IPS-18a (cell line): ENCODE data around the gene SSC4D.
A peak's percentile ranks its signal among the peaks of the same experiment; 100 is the strongest.
"Not testable (repeated sequence)": the region's sequence is repeated elsewhere in the genome, so short reads cannot be mapped to it uniquely, and the experiment has no call there.

Experiments
- H3K27ac ChIP-seq: one replicate; pipeline ENCODE4 v1.5.1; 2013; ENCODE audit warnings: low read length
- H3K27me3 ChIP-seq: one replicate; pipeline ENCODE4 v1.6.1; 2013; ENCODE audit warnings: mild to moderate bottlenecking, low read length; ENCODE audit not compliant: control insufficient read depth, insufficient read depth
- H3K36me3 ChIP-seq: one replicate; pipeline ENCODE4 v1.6.1; 2013; ENCODE audit warnings: low read depth, low read length; ENCODE audit not compliant: control insufficient read depth
- H3K4me1 ChIP-seq: one replicate; pipeline ENCODE4 v1.6.1; 2013; ENCODE audit warnings: low read depth, low read length; ENCODE audit not compliant: control insufficient read depth
- H3K4me3 ChIP-seq: one replicate; pipeline ENCODE4 v1.5.1; 2013; ENCODE audit warnings: low read length
- H3K9ac ChIP-seq: one replicate; pipeline ENCODE4 v1.6.1; 2013; ENCODE audit warnings: mild to moderate bottlenecking, low read length, moderate library complexity
- H3K9me3 ChIP-seq: one replicate; pipeline ENCODE4 v1.6.1; 2013; ENCODE audit warnings: low read depth, low read length; ENCODE audit not compliant: control insufficient read depth

SSC4D gene

GRCh38 chr7:76375251-76375650 is 34.2 kb downstream of the SSC4D start:
- Histone ChIP-seq H3K27me3 (no peaks in the 10 kb centered on the region), H3K9me3 (no peaks in the 10 kb centered on the region), H3K4me1 (no peaks in the 10 kb centered on the region), H3K9ac (no peak overlapping the region), H3K27ac (no peak overlapping the region), H3K36me3 (no peaks in the 10 kb centered on the region), H3K4me3 (no peak overlapping the region)

GRCh38 chr7:76372984-76373833 is 36.3 kb downstream of the SSC4D start:
- H3K27ac ChIP-seq = no peak overlapping the region
- H3K9ac ChIP-seq = no peak overlapping the region
- H3K36me3 ChIP-seq = no peaks in the 10 kb centered on the region

GRCh38 chr7:76371396-76371795 is 38.1 kb downstream of the SSC4D start:
- Histone ChIP-seq H3K4me1 (no peaks in the 10 kb centered on the region), H3K4me3 (no peak overlapping the region), H3K9me3 (no peaks in the 10 kb centered on the region), H3K27ac (no peak overlapping the region), H3K9ac (no peak overlapping the region), H3K27me3 (no peaks in the 10 kb centered on the region), H3K36me3 (no peaks in the 10 kb centered on the region)

More at GRCh38 chr7:76372984-76373833, 36.3 kb downstream of the SSC4D start:
- H3K4me3 ChIP-seq = no peak overlapping the region
- H3K9me3 ChIP-seq = no peaks in the 10 kb centered on the region
- H3K27me3 ChIP-seq = no peaks in the 10 kb centered on the region
- H3K4me1 ChIP-seq = no peaks in the 10 kb centered on the region

GRCh38 chr7:76369018-76369417 is 40.5 kb downstream of the SSC4D start:
- no peaks in the 10 kb centered on the region for H3K27me3 ChIP-seq
- no peaks in the 10 kb centered on the region for H3K9me3 ChIP-seq
- H3K9ac ChIP-seq = no peak overlapping the region
- H3K4me3 ChIP-seq = no peak overlapping the region
- no peaks in the 10 kb centered on the region for H3K36me3 ChIP-seq
- H3K27ac ChIP-seq = no peak overlapping the region
- peaks cover 4% of the 10 kb centered on the region for H3K4me1 ChIP-seq

- peaks cover 5% of the 10 kb centered on the region for H3K4me1 ChIP-seq
These were observed 41.3 kb downstream of the SSC4D start for GRCh38 chr7:76368190-76368589.

GRCh38 chr7:76364198-76364584 is 45.3 kb downstream of the SSC4D start:
- no peaks in the 10 kb centered on the region for H3K36me3 ChIP-seq

More at GRCh38 chr7:76368190-76368589, 41.3 kb downstream of the SSC4D start:
- no peak overlapping the region for H3K9ac ChIP-seq
- no peak overlapping the region for H3K4me3 ChIP-seq
- no peak overlapping the region for H3K27ac ChIP-seq
- H3K36me3 ChIP-seq = no peaks in the 10 kb centered on the region
- H3K9me3 ChIP-seq = no peaks in the 10 kb centered on the region
- H3K27me3 ChIP-seq = no peaks in the 10 kb centered on the region

GRCh38 chr7:76363754-76364153 is 45.7 kb downstream of the SSC4D start:
- not testable (repeated sequence) for H3K27me3 ChIP-seq, H3K4me3 ChIP-seq, H3K9me3 ChIP-seq, H3K27ac ChIP-seq, H3K9ac ChIP-seq, H3K36me3 ChIP-seq
- H3K4me1 ChIP-seq = peaks cover 11% of the 10 kb centered on the region

More at GRCh38 chr7:76364198-76364584, 45.3 kb downstream of the SSC4D start:
- no peak overlapping the region for H3K27ac ChIP-seq
- H3K4me3 ChIP-seq = no peak overlapping the region
- H3K27me3 ChIP-seq = no peaks in the 10 kb centered on the region
- peak overlapping the region; percentile 3 for H3K9ac ChIP-seq
- H3K9me3 ChIP-seq = no peaks in the 10 kb centered on the region
- H3K4me1 ChIP-seq = peaks cover 11% of the 10 kb centered on the region

GRCh38 chr7:76359978-76360638 is 49.4 kb downstream of the SSC4D start:
- Histone ChIP-seq H3K27ac (peak overlapping the region; percentile 95), H3K9ac (peak overlapping the region; percentile 93), H3K36me3 (peaks cover 20% of the 10 kb centered on the region), H3K9me3 (no peaks in the 10 kb centered on the region), H3K4me3 (peak overlapping the region; percentile 94), H3K27me3 (no peaks in the 10 kb centered on the region), H3K4me1 (peaks cover 27% of the 10 kb centered on the region)

GRCh38 chr7:76359111-76359977 is 50.2 kb downstream of the SSC4D start:
- Histone ChIP-seq H3K9me3 (no peaks in the 10 kb centered on the region), H3K4me1 (peaks cover 32% of the 10 kb centered on the region), H3K9ac (peak overlapping the region; percentile 93), H3K4me3 (peak overlapping the region; percentile 94), H3K27me3 (no peaks in the 10 kb centered on the region), H3K36me3 (peaks cover 27% of the 10 kb centered on the region), H3K27ac (peak overlapping the region; percentile 95)

- Histone ChIP-seq H3K27me3 (no peaks in the 10 kb centered on the region), H3K4me1 (peaks cover 28% of the 10 kb centered on the region), H3K36me3 (peaks cover 27% of the 10 kb centered on the region), H3K9ac (peak within 1 kb of the TSS; percentile 93), H3K4me3 (peak within 1 kb of the TSS; percentile 94), H3K9me3 (no peaks in the 10 kb centered on the region), H3K27ac (peak within 1 kb of the TSS; percentile 95)
These were observed 50.9 kb downstream of the SSC4D start, which contains the start of gene YWHAG for GRCh38 chr7:76358481-76359110. TSS of gene YWHAG (minus strand) at chr7:76358991. CDS start at chr7:76358808, 183 bp downstream.
